Breast epithelium (tissue), 4 donors: ENCODE results near the gene TMEM117. TPM values are rescaled to one million over a fixed set of nuclear protein-coding genes. Genes with fewer than 3 reads are reported as not detected.

Experiments
- DNase-seq, 2 donors: peaks; one replicate each; pipeline ENCODE4 v3.0.0-alpha.2; 2019; ENCODE audit warnings: low spot score in 2 of 2
- H3K27ac ChIP-seq, 2 donors: fragments of 200-600 bp; sonication (generic) in 1 of 2; one replicate each; pipeline ENCODE4 v1.5.1; 2016 to 2019; ENCODE audit warnings: mild to moderate bottlenecking in 1 of 2
- H3K27me3 ChIP-seq, 2 donors: fragments of 200-600 bp; sonication (generic) in 1 of 2; one replicate each; pipeline versions ENCODE4 v1.5.1 to v1.6.0; 2017 to 2019; ENCODE audit warnings: control low read depth in 1 of 2, mild to moderate bottlenecking in 1 of 2
- H3K36me3 ChIP-seq: fragments of 200-600 bp; one replicate; pipeline ENCODE4 v1.5.1; 2019
- H3K4me1 ChIP-seq, 2 donors: fragments of 200-600 bp; sonication (generic); one replicate each; pipeline ENCODE4 v1.5.1; 2016 to 2019; ENCODE audit warnings: control low read depth in 1 of 2
- H3K4me3 ChIP-seq, 3 donors: fragments of 200-600 bp; sonication (generic); 1 replicate in 2 of 3; 2 replicates in 1 of 3; pipeline ENCODE4 v1.5.1; 2016 to 2019; ENCODE audit warnings: mild to moderate bottlenecking in 3 of 3, moderate library complexity in 2 of 3
- H3K9me3 ChIP-seq, 2 donors: fragments of 200-600 bp; sonication (generic) in 1 of 2; one replicate each; pipeline ENCODE4 v1.5.1; 2016 to 2019; ENCODE audit warnings: control low read depth in 1 of 2
- CTCF ChIP-seq, 3 donors: fragments of 450-650 bp; IDR thresholded peaks; one replicate each; pipeline ENCODE4 v1.5.1; 2016 to 2017; ENCODE audit warnings: antibody characterized with exemption in 3 of 3, mild to moderate bottlenecking in 3 of 3, moderate library complexity in 3 of 3
- POLR2A ChIP-seq: fragments of 450-650 bp; IDR thresholded peaks from one replicate; pipeline ENCODE4 v1.6.1; 2016; ENCODE audit warnings: antibody characterized with exemption, mild to moderate bottlenecking, moderate library complexity
- POLR2AphosphoS5 ChIP-seq, 3 donors: sonication (generic); formaldehyde crosslinking; IDR thresholded peaks; one replicate each; pipeline ENCODE4 v1.6.1; 2017; ENCODE audit warnings: antibody characterized with exemption in 3 of 3
- intact Hi-C: fragments of 100-400 bp; cut with DNase I; formaldehyde crosslinking; loops from one replicate; pipeline ENCODE4 v1.15.1; 2023; ENCODE audit warnings: low total_unique reads
- total RNA-seq, 3 donors: library from RNA; depleted of rRNA; stranded (reverse); fragments of >200 nt; gene quantifications; one replicate each; pipeline ENCODE4 v1.1.0, GENCODE V29; 2016

Gene TMEM117
- total RNA-seq, 3 donors from 2014 or later, result 6.1 to 17.1 (median 7.2) TPM

- Histone ChIP-seq H3K36me3 (no peaks in the 10 kb centered on the region), H3K4me3 (no peak overlapping the region), H3K4me1 (no peaks in the 10 kb centered on the region), H3K27me3 (no peaks in the 10 kb centered on the region), H3K9me3 (peaks cover 0 to 11% of the 10 kb centered on the region in 2 donors), H3K27ac (no peak overlapping the region)
- intact Hi-C loops, result no loop called here
- TF ChIP-seq POLR2AphosphoS5 (IDR thresholded peaks at IDR 0.05) (no peak), POLR2A (no peak)
- DNase-seq, result no peak
Observed at GRCh38 chr12:44314007-44314500, 478.2 kb downstream of the TMEM117 start.

- no peak for DNase-seq
- no peak overlapping the region for H3K27ac ChIP-seq
- intact Hi-C loops, result no loop called here
- H3K36me3 ChIP-seq, result no peaks in the 10 kb centered on the region
- TF ChIP-seq CTCF (IDR thresholded peaks at IDR 0.05) (no peak), POLR2AphosphoS5 (IDR thresholded peaks at IDR 0.05) (no peak), POLR2A (no peak)
- H3K4me1 ChIP-seq, result no peaks in the 10 kb centered on the region
- H3K4me3 ChIP-seq, result no peak overlapping the region
- H3K27me3 ChIP-seq, result no peaks in the 10 kb centered on the region
- peaks cover 0 to 3% of the 10 kb centered on the region in 2 donors for H3K9me3 ChIP-seq
Observed at GRCh38 chr12:44317651-44318126, 481.8 kb downstream of the TMEM117 start.

GRCh38 chr12:44331269-44331668, 495.4 kb downstream of the TMEM117 start:
- Histone ChIP-seq H3K4me3 (no peak overlapping the region), H3K27me3 (no peaks in the 10 kb centered on the region), H3K36me3 (no peaks in the 10 kb centered on the region), H3K27ac (no peak overlapping the region), H3K4me1 (no peaks in the 10 kb centered on the region), H3K9me3 (no peaks in the 10 kb centered on the region)
- TF ChIP-seq POLR2A (no peak), POLR2AphosphoS5 (IDR thresholded peaks at IDR 0.05) (no peak), CTCF (IDR thresholded peaks at IDR 0.05) (no peak)
- intact Hi-C loops, result no loop called here
- DNase-seq, result no peak

GRCh38 chr12:44334347-44334746, 498.5 kb downstream of the TMEM117 start:
- intact Hi-C loops, result no loop called here
- DNase-seq, result no peak
- H3K36me3 ChIP-seq, result no peaks in the 10 kb centered on the region
- H3K27ac ChIP-seq, result no peak overlapping the region
- no peak overlapping the region for H3K4me3 ChIP-seq
- H3K27me3 ChIP-seq, result no peaks in the 10 kb centered on the region
- H3K9me3 ChIP-seq, result no peaks in the 10 kb centered on the region
- TF ChIP-seq CTCF (IDR thresholded peaks at IDR 0.05) (no peak), POLR2AphosphoS5 (IDR thresholded peaks at IDR 0.05) (no peak), POLR2A (no peak)
- no peaks in the 10 kb centered on the region for H3K4me1 ChIP-seq

- H3K27me3 ChIP-seq, result no peaks in the 10 kb centered on the region
- DNase-seq, result no peak
- H3K27ac ChIP-seq, result no peak overlapping the region
- no peak for TF ChIP-seq CTCF (IDR thresholded peaks at IDR 0.05)
- no peaks in the 10 kb centered on the region for H3K4me1 ChIP-seq
- H3K4me3 ChIP-seq, result no peak overlapping the region
- intact Hi-C loops, result no loop called here
- H3K36me3 ChIP-seq, result no peaks in the 10 kb centered on the region
- no peaks in the 10 kb centered on the region for H3K9me3 ChIP-seq
Observed at GRCh38 chr12:44335030-44335429, 499.1 kb downstream of the TMEM117 start.

- Histone ChIP-seq H3K36me3 (no peaks in the 10 kb centered on the region), H3K4me3 (no peak overlapping the region), H3K9me3 (no peaks in the 10 kb centered on the region), H3K27me3 (no peaks in the 10 kb centered on the region), H3K27ac (no peak overlapping the region), H3K4me1 (no peaks in the 10 kb centered on the region)
- DNase-seq, result no peak
- TF ChIP-seq CTCF (IDR thresholded peaks at IDR 0.05) (no peak), POLR2AphosphoS5 (IDR thresholded peaks at IDR 0.05) (no peak), POLR2A (no peak)
- intact Hi-C loops, result no loop called here
Observed at GRCh38 chr12:44336577-44336976, 500.7 kb downstream of the TMEM117 start.
